Activated CD8-positive, alpha-beta memory T cell treated with anti-CD3 and anti-CD28 coated beads, Interleukin-2, amount 10 ng/mL, durations not matched to agents 7 days and 5 days (primary cell): ENCODE measurements around the gene MARK1. TPM values are rescaled to one million over a fixed set of nuclear protein-coding genes. Genes with fewer than 3 reads are reported as not detected.
"Not testable (repeated sequence)": the region's sequence is repeated elsewhere in the genome, so short reads cannot be mapped to it uniquely, and the experiment has no call there.

Experiments used
- ATAC-seq: fragments of 150-1000 bp; cut with Tn5 transposase; one replicate; pipeline ENCODE4 v1.10.0; 2021; ENCODE audit warnings: moderate library complexity
- CTCF ChIA-PET: fragments of 350-600 bp; sonication (Branson Sonifier 250); formaldehyde crosslinking; loops from one replicate; lab custom pipeline; 2021; ENCODE audit warnings: antibody characterized with exemption; lab: Charles Lee
- DNase-seq: peaks from one replicate; pipeline ENCODE4 v3.0.0-alpha.2; 2020
- H3K27ac Mint-ChIP-seq: one replicate; pipeline ENCODE4 v1.8.0; 2021; ENCODE audit warnings: mild to moderate bottlenecking, mixed read lengths
- H3K27me3 Mint-ChIP-seq: one replicate; pipeline ENCODE4 v1.8.0; 2021; ENCODE audit warnings: mixed read lengths
- H3K36me3 Mint-ChIP-seq: one replicate; pipeline ENCODE4 v1.8.0; 2021; ENCODE audit warnings: mild to moderate bottlenecking, mixed read lengths
- H3K4me1 Mint-ChIP-seq: one replicate; pipeline ENCODE4 v1.8.0; 2021; ENCODE audit warnings: mixed read lengths
- H3K4me3 Mint-ChIP-seq: one replicate; pipeline ENCODE4 v1.8.0; 2021; ENCODE audit warnings: mild to moderate bottlenecking, moderate library complexity, mixed read lengths
- H3K9me3 Mint-ChIP-seq: one replicate; pipeline ENCODE4 v1.8.0; 2022; ENCODE audit warnings: low read depth, mixed read lengths
- total RNA-seq, 2 experiments: library from RNA; stranded (reverse); gene quantifications; one replicate each; pipeline ENCODE4 v1.2.3, GENCODE V29; 2021

Gene MARK1
- total RNA-seq, 2 experiments from 2014 or later: not detected

DNA sequence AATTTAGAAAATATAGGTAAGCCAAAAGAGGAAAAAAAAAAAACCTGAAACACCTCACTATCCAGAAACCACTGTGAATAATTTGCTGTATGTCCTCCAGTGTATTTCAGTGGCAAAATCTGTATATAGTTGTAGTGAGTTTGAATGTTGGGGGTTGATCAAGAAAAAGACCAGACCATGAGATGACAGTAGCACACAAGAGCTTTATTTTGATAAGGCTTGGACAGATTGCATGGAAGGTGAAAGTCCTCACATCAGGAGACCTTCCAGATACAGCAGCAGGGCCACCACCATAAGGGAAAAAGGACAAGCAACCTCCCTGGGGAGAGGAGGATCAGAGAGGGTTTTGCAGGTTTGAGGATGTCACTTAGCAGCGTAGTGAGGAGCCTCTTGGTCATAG is 146.0 kb downstream of the MARK1 start:
- no peak overlapping the region for H3K27ac Mint-ChIP-seq
- CTCF ChIA-PET: interaction anchor here (1.5 kb wide), 1 partner anchor 59 kb away, joined by 3 read pairs; no protein-coding TSS in a partner anchor
- H3K4me1 Mint-ChIP-seq: no peaks in the 10 kb centered on the region
- no peaks in the 10 kb centered on the region for H3K36me3 Mint-ChIP-seq
- DNase-seq: no peak
- no peaks in the 10 kb centered on the region for H3K9me3 Mint-ChIP-seq
- peaks cover 8% of the 10 kb centered on the region for H3K27me3 Mint-ChIP-seq
- no peak for ATAC-seq
- no peak overlapping the region for H3K4me3 Mint-ChIP-seq

DNA sequence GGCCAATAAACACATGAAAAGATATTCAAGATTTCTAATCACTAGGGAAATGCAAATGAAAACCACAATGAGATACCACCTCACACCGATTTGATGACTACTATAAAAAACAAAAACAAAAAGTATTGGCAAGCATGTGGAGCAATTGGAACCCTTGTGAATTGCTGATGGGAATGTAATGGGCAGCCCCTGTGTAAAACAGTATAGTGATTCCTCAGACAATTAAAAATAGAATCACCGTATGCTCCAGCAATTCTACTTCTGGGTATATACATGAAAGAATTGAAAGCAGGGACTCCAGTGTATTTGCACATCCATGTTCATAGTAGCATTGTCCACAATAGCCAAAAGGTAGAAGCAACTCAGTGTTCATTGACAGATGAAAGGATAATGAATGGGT is 149.3 kb downstream of the MARK1 start:
- CTCF ChIA-PET: no interaction called here
- ATAC-seq: no peak
- DNase-seq: no peak
- Mint-ChIP-seq H3K27me3 (peaks cover 15% of the 10 kb centered on the region), H3K4me3 (no peak overlapping the region), H3K9me3 (no peaks in the 10 kb centered on the region), H3K36me3 (no peaks in the 10 kb centered on the region), H3K27ac (no peak overlapping the region), H3K4me1 (no peaks in the 10 kb centered on the region)

DNA sequence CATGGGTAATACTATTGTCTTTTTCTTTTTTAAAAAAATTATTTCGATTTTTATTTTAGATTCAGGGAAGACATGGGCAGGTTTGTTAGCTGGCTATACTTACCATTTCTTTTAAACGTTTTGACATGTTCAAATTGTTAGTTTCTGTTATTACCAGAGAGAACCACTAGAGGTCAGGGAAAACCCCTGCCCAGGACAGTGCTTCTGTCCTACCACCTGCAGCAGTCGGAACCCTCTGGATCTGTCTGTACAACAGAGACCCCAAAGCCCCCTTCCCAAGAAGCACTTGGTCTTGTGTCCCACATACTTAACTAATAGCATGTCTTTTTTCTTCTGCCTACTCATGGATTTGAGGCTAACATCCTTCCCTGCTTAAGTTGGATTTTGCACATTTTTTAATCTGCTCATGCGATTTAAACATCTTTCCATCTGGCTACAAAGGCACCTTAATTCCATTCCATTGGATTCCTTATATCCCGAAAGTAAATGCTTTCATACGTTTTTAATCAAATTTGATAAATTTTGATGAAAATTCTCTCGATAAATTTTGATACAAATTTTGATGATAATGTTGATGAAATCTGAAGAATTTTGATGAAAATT is 152.2 kb downstream of the MARK1 start:
- CTCF ChIA-PET: interaction anchor here (0.6 to 2.4 kb wide), 4 partner anchors 11 to 55 kb away, joined by 3 to 12 read pairs (median 6); no protein-coding TSS in a partner anchor
- peak; percentile 60 for ATAC-seq
- H3K27me3 Mint-ChIP-seq: peaks cover 10% of the 10 kb centered on the region

DNA sequence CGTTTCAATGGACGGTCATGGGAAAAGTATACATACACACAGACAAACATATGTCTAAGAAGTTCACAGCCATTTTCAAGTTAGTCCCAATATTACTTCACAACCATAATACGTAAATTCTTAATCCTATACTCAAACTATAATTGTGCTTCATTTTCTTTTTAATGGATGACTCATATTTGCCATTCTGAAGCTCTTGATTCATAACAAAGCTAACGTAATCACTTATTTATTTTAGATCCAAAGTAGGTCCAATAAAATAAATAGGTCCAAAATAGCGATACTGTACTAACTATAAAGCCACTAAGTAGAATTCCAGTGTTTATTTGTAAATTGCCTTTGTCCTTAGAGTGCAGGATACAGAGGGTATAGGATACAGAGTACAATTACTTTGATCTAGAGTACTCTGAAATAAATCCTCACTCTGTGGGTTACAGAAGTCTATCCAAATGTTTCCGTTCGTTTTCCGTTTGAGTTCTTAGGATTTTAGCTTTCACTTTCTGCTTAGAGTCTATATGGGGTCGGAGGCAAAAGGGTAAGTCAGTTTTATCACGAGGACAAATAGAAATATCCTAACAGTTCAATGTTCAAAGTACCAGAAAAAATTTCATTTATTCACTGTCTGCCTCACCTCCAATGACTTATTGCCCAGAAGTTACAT is 153.4 kb downstream of the MARK1 start:
- H3K4me1 Mint-ChIP-seq: no peaks in the 10 kb centered on the region
- DNase-seq: no peak
- no peaks in the 10 kb centered on the region for H3K36me3 Mint-ChIP-seq
- H3K9me3 Mint-ChIP-seq: no peaks in the 10 kb centered on the region
- H3K4me3 Mint-ChIP-seq: no peak overlapping the region
- peaks cover 7% of the 10 kb centered on the region for H3K27me3 Mint-ChIP-seq
- CTCF ChIA-PET: interaction anchor here (0.9 to 2.2 kb wide), 3 partner anchors 10 to 94 kb away, joined by 3 to 8 read pairs (median 4); no protein-coding TSS in a partner anchor
- H3K27ac Mint-ChIP-seq: no peak overlapping the region
- ATAC-seq: no peak

More for the DNA sequence above, 152.2 kb downstream of the MARK1 start:
- no peak overlapping the region for H3K27ac Mint-ChIP-seq
- H3K4me3 Mint-ChIP-seq: no peak overlapping the region
- no peaks in the 10 kb centered on the region for H3K9me3 Mint-ChIP-seq
- no peak for DNase-seq
- no peaks in the 10 kb centered on the region for H3K4me1 Mint-ChIP-seq
- H3K36me3 Mint-ChIP-seq: no peaks in the 10 kb centered on the region

DNA sequence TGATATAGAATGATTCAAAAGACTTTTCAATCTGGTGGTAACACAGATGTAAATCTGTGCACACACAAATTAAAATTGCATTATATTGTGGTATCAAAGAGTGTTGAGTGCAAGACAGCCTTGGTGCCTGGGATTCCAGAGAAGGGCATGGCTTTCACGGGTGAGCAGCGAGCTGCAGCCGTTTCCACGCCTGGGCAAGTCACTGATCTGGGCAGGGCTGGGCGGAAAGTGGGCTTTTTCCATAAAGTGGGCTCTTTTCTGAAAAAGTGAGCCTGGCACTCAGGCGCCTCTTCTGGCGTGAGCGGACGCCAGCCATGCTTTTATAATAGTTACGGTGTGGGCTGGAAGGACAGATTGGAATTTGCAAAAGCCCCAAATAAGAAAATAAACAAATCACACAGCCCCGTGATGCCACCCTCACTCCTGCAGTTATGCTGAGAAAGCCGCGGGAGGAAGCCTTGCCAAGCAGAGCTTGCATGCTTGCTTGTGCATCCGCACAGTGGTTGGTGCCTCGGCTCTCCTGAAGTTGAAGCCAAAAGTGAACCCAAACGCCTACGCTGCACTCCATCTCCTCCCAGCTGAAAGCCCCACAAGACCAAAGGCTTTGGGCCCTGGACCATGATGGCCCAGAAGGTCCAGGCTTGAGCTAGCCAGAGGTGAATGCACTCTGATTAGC is 155.1 kb downstream of the MARK1 start:
- CTCF ChIA-PET: no interaction called here
- no peak for DNase-seq

DNA sequence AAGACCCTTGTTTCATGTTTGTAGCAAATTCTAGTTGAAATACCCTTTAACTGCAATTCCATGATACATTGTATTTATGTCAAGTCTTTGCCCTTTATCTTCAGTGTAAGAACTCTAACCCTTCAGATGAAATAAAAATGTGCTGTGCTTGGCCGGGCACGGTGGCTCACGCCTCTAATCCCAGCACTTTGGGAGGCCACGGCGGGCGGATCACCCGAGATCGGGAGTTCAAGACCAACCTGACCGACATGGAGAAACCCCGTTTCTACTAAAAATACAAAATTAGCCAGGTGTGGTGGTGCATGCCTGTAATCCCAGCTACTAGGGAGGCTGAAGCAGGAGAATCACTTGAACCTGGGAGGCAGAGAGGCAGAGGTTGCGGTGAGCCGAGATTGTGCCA is 155.8 kb downstream of the MARK1 start:
- CTCF ChIA-PET, DNase-seq, ATAC-seq, H3K27ac Mint-ChIP-seq, H3K36me3 Mint-ChIP-seq, H3K4me3 Mint-ChIP-seq, H3K4me1 Mint-ChIP-seq, H3K9me3 Mint-ChIP-seq, H3K27me3 Mint-ChIP-seq: not testable (repeated sequence)

More for the DNA sequence above, 155.1 kb downstream of the MARK1 start:
- Mint-ChIP-seq H3K27ac (no peak overlapping the region), H3K36me3 (no peaks in the 10 kb centered on the region), H3K27me3 (peaks cover 7% of the 10 kb centered on the region), H3K9me3 (no peaks in the 10 kb centered on the region), H3K4me3 (no peak overlapping the region), H3K4me1 (no peaks in the 10 kb centered on the region)
- ATAC-seq: no peak

DNA sequence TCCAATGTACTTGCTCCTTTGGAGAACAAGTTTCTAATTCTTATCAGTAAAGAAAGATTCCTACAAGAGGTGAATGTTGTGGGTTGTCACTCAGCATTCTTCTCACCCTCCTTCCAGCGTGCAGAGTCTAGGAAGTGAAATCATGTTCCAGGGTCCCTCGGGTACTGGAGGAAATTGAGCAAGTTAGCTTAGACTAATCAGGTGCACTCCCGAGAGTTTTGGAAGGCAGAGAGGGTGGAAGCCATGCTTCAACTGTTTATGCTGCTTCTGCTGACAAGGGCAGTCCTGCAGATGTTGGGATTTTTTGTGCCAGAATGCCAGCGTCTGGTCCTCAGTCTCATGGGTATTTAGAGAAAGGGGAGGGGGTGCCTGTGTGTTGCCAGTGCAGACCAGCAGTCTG is 157.0 kb downstream of the MARK1 start:
- Mint-ChIP-seq H3K4me1 (peaks cover 3% of the 10 kb centered on the region), H3K27me3 (peaks cover 10% of the 10 kb centered on the region), H3K9me3 (no peaks in the 10 kb centered on the region), H3K4me3 (no peak overlapping the region), H3K36me3 (no peaks in the 10 kb centered on the region), H3K27ac (no peak overlapping the region)
- CTCF ChIA-PET: no interaction called here
- DNase-seq (no peak), ATAC-seq (no peak)

DNA sequence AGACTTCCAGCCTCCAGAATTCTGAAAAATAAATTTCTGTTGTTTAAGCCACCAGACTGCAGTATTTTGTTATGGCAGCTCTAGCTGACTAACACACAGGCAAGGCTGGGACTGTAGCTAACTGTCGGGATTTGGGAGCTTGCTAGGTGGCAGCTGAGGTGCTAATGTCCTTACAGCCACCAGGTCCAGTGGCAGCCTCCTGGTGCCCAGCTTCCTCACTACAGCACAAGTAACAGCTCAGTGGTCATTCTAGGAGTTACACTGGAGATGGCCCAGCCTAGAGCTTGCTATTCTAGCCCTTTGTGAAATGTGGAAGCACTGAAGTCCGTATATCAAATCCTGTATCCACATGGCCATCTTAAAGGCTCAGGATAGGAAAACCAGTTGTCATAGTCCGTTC is 157.9 kb downstream of the MARK1 start:
- Mint-ChIP-seq H3K9me3 (no peaks in the 10 kb centered on the region), H3K4me3 (no peak overlapping the region), H3K36me3 (no peaks in the 10 kb centered on the region), H3K27me3 (peaks cover 10% of the 10 kb centered on the region), H3K4me1 (peaks cover 4% of the 10 kb centered on the region), H3K27ac (no peak overlapping the region)
- DNase-seq: no peak
- no peak for ATAC-seq
- CTCF ChIA-PET: interaction anchor here (0.6 kb wide), 1 partner anchor 91 kb away, joined by 3 read pairs; no protein-coding TSS in a partner anchor

DNA sequence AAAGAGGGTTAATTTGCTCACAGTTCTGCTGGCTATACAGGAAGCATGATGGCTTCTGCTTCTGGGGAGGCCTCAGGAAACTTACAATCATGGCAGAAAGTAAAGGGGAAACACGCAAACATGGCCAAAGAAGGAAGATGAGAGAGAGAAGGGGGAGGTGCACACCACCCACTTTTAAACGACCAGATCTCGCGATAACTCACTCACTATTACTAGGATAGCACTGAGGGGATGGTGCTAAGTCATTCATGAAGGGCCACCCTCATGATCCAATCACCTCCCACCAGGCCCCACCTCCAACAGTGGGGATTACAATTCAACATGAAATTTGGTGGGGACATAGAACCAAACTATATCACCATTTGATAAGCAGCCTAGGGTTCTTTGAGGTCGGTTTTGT is 159.9 kb downstream of the MARK1 start:
- Mint-ChIP-seq H3K4me1 (peaks cover 6% of the 10 kb centered on the region), H3K27me3 (peaks cover 20% of the 10 kb centered on the region), H3K27ac (no peak overlapping the region), H3K4me3 (no peak overlapping the region), H3K36me3 (no peaks in the 10 kb centered on the region), H3K9me3 (no peaks in the 10 kb centered on the region)
- CTCF ChIA-PET: no interaction called here
- DNase-seq: no peak
- no peak for ATAC-seq

DNA sequence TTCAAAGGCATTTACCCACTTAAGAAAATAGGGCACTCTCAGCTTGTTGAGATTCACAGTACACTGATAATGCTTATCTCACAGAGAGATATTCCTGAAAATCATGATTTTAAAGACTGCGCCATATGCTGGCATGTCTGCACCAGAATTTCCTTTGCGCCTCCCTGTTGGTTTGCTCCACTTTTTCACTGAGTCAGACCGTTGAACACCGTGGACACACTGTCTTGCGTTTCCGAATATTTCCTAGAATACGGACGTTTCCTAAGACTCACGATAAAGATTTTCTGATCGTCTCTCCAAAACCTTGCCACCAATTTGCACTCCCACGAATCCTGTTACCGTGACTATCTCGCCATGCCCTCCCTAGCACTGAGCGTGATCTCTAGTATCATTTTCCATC is 161.7 kb downstream of the MARK1 start:
- CTCF ChIA-PET: interaction anchor here (2.8 kb wide), 1 partner anchor 44 kb away, joined by 16 read pairs; no protein-coding TSS in a partner anchor
- no peak for DNase-seq
- Mint-ChIP-seq H3K36me3 (no peaks in the 10 kb centered on the region), H3K4me1 (peaks cover 6% of the 10 kb centered on the region), H3K27me3 (peaks cover 24% of the 10 kb centered on the region), H3K9me3 (no peaks in the 10 kb centered on the region), H3K4me3 (peak overlapping the region; percentile 71), H3K27ac (no peak overlapping the region)
- ATAC-seq: no peak

DNA sequence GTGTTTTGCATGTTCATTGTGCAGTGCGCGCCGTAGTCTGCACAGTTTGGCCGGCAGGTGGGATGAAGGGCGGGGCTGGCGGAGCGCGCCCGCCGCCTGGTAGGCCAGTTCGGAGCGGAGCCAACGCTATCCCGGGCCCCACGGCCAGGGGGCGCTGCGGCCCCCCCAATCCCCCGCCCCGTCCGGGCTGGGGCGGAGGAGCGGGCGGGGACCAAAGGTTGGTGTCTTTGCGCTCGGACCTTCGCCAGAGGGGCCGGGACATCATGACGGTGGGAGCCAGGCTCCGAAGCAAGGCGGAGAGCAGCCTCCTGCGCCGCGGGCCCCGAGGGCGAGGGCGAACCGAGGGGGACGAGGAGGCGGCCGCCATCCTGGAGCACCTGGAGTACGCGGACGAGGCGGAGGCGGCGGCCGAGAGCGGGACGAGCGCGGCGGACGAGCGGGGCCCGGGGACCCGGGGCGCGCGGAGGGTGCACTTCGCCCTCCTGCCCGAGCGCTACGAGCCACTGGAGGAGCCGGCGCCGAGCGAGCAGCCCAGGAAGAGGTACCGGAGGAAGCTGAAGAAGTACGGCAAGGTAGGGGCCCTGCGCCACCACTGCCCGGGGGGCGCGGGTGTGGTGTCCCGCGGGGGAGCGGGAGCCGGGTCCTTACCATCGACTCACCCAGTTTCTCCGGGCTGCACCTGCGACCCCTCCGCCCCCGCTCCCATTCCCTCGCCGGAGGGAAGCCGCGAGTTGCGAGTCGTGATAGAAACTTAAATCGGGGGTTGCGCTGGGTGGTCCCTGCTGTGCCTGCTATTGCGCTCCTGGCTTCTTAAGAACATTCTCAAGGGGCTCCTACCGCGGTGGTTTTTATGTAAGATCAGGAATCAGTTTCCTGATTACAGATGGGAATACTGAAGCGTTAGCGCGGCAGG is 162.5 kb downstream of the MARK1 start, which contains the start of gene C1orf115:
TSS of gene C1orf115 (plus strand) at position 224 of the 913 bp plus-strand sequence. CDS start at position 264, 40 bp downstream.
- no peaks in the 10 kb centered on the region for H3K36me3 Mint-ChIP-seq
- peak; percentile 97 for ATAC-seq
- peaks cover 24% of the 10 kb centered on the region for H3K27me3 Mint-ChIP-seq
- peak within 1 kb of the TSS; percentile 71 for H3K4me3 Mint-ChIP-seq
- DNase-seq: peak; percentile 72
- H3K27ac Mint-ChIP-seq: no peak within 1 kb of the TSS
- peaks cover 6% of the 10 kb centered on the region for H3K4me1 Mint-ChIP-seq
- H3K9me3 Mint-ChIP-seq: no peaks in the 10 kb centered on the region
- CTCF ChIA-PET: interaction anchor here (1.9 to 2.8 kb wide), 2 partner anchors 10 to 43 kb away, joined by 8 to 16 read pairs; no protein-coding TSS in a partner anchor

DNA sequence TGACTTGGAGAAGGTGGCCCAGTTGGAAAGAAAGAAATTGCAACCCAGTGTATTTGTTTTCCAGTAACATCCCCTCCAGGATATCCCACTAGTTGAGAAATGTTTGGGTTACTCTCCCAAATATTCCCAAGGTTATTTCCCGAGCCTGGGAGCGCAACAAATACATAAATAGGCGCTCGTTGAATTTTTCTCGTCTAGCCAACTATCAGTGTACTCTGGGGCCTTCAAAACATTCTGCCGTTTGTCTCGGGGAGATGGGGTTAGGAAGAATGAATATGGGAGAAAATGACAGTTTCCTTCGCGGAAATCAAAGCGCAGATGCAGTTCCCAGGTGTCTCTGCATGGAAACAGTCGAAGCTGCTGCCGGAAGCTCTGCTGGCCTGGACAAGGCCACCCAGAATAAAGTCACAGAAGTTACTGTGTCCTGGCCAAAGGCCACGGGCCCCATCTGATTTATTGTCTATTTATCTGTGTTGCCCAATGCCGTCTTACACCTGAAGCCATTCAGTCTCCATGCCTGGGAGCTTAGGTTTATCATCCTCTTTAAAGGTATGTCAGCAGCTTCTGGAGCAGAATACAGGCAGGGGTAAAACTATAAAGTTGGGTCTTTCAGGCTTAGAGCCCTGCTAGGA is 163.2 kb downstream of the MARK1 start:
- no peak overlapping the region for H3K27ac Mint-ChIP-seq
- DNase-seq: no peak
- no peak for ATAC-seq
- CTCF ChIA-PET: interaction anchor here (0.8 to 2.8 kb wide), 3 partner anchors 11 to 96 kb away, joined by 3 to 16 read pairs (median 8); no protein-coding TSS in a partner anchor
- H3K4me3 Mint-ChIP-seq: peak overlapping the region; percentile 7
- H3K27me3 Mint-ChIP-seq: peaks cover 24% of the 10 kb centered on the region
- H3K4me1 Mint-ChIP-seq: peaks cover 6% of the 10 kb centered on the region
- no peaks in the 10 kb centered on the region for H3K9me3 Mint-ChIP-seq
- H3K36me3 Mint-ChIP-seq: no peaks in the 10 kb centered on the region
